GM18526 (cell line): Measurements from ENCODE around the gene MOB3C.

Source experiments
- POLR2A ChIP-seq: IDR thresholded peaks from 3 replicates; pipeline ENCODE4 v1.6.1; 2011; ENCODE audit not compliant: insufficient read length; ENCODE audit errors: extremely low read depth

MOB3C gene

DNA sequence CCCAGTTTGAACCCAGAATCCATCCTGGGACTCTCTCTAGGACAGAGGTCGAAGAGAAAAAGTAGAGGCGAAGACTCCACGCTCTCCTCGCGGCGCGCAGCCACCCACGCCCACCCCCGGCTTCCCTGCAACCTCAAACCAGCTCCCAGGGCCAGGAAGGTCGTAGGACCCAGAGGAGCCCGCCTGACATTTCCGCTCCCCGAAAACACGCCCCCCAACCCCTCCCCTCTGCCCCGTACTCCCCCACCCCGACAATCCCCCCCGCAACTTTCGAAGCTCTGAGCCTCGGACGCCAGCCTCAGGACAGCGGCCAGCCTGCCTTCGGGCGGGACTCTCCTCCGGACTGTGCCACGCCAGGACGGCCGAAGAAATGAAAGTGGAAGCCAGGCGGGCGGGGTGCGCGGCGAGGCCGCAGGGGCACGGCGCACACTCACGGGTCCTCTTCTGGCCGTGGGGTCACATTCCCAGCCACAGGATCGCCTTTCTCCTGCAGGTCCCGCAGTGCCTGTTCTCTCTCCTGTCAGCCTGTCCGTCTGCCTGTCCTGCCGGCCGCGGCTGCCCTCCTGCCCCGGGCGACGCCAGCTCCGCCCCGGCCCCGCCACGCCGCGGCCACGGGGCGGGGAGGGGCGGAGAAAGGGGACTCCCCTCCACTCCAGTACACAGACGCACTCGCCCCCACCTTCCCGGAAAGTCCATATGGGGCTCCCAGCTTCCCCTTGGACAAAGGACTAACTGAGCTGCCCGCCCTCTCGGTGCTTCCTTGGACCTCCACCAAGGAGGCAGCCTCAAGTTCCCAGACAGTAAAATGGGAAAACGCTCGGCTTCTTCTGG, at the start of gene MOB3C:
Gene MOB3C, minus strand, starts transcription at position 535 of the 831 bp plus-strand sequence. CDS start 3,490 bp downstream, outside the sequence.
- TF ChIP-seq POLR2A = peak; percentile 64

DNA sequence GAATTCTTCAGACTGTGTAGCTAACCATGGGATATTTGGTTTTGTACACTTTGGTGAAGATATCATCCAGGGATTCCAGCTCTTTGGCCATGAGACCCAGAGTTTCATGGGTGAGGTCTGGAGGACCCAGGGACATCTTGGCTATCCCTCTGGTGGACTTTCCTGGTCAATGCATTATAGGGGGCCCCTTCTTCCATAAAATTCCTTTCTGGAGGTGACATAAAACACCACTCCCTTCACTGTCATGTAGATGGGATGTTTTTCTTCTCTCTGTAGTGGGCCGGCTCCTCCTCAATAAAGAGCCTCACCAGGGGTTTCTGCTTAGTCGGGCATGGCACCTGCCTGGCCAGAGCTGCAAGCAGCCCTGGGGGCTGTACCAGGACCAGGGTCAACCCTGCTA, 49.4 kb upstream of the MOB3C start:
- no peak for TF ChIP-seq POLR2A

DNA sequence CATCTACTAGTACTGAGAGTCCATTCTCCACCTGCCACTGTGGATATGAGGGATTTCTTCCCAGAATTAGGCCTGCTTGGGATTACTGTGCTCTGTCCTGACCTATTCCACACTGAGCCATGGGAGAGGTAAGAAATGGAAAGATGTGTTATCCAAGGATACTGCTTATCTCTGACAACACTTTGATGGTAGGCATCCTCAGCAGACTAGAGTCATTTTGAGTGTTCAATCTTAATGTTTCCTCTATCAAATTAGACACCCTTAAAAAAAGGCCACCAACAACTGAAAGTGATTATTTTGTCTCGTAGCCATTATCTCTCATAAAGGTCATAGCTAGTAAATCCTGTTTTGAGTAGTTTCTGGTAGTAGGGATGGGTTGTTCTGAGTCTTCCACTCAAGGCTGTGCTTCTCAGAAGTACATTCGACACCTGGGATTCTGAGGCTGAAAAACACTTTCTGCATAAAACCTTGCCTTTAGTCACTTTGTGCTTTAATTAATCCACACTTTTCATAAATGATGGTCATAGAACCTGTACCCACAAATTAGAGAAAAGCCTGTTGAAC, 42.8 kb upstream of the MOB3C start:
- TF ChIP-seq POLR2A = no peak

DNA sequence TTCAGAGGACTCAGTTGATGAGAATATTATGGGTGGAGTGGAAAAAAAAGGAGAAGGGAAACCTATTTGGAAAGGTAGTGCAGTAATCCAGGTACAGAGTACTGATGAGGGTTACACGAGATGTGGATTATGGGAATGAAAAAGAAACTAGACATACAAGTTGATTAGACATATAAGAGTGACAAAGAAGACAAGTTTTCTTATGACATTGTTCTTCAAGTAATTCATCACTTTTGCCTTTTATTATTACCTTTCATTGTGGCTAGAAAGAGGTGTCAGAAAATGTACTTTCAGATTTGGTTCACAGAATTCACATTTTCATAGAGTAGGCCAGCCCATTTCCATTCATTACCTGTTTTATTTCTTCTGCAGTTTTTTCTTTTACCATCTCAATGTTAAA, 41.2 kb upstream of the MOB3C start:
- TF ChIP-seq POLR2A = no peak

DNA sequence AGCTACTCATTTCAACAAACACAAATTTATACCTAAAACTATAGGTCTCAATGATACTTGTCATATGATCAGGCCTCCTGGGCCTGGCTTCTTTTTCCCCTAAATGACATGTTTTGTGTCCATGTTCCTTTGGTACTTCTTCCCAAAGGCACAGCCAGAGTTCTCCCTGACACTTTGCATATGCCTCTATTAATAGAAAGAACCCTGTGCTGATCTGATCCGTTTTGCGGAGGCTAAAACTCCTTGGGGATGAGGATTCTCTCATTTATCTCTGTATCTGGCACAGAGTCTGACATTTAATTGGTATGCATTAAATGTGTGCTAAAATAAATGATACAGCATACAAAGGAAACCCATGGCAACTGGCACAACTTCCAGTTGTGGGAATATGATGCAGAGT, 40.0 kb upstream of the MOB3C start:
- TF ChIP-seq POLR2A = no peak

DNA sequence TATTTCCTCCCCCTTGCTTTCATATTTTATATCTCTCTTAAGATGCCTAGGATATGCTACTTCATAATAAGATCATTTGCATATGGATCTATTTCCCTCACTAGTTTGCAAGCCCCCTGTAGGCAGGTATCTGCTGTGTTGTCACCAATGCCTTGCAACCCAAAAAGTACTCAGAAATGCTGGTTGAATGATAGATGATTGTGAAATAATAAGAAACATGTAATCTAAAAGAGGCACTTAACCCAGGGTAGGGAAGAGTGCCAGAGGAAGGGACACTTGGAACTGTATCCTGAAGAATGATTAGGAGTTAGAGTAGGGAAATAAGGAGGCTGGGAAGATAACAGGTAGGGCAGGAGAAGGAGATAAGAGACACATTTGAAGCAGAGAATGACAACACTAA, 39.2 kb upstream of the MOB3C start:
- no peak for TF ChIP-seq POLR2A

DNA sequence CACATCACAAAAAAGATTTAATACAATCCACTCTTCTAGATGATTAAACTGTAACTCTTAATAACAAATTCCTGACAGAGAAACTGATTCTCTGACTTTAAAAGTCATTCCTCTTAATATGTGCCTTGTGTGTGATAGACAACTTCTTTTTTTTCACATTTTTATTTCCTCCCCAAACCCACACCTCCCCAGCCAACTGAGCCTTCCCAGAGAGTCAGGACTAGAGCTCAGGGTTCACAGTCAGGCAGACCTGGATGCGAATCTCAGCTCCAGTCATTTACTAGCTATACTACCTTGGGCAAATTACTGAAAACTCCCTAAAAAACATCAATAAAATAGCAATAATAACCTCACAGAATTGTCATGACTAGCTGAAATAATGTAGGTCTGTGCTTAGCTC, 37.4 kb upstream of the MOB3C start:
- TF ChIP-seq POLR2A = no peak

DNA sequence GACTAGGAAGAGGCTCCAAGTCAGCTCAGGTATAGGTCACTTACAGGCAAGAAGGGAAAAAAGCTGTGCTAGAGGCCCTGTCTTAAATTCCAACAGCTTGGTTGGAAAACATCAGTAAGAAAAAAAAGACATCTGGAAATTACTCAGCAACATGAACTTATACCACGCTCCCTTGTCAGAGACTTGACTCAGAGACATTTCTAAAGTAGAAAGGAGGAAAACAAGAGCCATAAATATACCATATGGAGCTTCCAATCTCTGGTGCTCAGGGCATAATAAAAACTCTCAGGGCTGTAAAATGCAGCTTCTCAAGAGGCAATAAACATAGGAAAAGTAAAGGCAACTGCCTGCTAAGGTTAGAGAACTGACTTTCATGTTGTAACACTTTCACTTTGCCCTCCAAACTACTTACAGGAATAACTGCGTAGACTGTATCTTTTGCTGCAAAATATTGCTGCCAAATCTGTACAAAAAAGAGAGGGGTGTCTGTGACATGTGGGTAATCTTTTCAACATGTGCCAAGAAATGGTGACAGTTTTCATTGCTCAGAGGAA, 36.9 kb upstream of the MOB3C start:
- TF ChIP-seq POLR2A = no peak

DNA sequence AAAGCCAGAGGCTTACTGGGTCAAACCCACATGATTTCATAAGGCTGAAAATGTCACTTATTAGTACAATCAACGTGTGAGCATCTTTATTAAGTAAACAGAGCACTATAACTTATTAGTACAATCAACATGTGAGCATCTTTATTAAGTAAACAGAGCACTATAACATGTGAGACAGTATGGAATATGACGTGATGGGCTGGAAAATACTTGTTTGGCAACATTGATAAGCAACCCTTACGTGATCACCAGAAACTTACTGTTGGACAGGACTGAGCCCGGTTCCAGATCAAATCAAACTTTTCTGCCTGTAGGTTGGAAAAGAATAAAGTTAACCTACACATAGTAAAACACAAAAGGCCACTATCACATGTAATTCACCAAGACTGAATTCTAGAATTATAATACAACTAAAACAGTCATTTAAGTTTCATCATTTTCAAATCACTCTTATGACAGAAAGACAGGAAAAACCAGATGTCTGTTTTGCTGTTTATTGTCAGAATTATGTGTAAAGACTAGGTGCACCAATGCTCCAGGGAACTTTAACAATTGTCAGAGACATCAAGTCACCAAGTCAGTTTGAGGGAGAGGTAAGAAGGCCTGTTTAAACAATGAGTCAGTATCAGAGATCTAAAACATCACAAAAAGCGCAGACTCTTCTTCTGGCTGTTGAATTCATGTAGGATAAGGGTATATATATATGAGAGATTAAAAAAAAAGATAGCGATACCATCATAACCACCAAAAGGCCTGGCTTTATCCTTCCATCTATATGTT, 35.9 kb upstream of the MOB3C start:
- no peak for TF ChIP-seq POLR2A

DNA sequence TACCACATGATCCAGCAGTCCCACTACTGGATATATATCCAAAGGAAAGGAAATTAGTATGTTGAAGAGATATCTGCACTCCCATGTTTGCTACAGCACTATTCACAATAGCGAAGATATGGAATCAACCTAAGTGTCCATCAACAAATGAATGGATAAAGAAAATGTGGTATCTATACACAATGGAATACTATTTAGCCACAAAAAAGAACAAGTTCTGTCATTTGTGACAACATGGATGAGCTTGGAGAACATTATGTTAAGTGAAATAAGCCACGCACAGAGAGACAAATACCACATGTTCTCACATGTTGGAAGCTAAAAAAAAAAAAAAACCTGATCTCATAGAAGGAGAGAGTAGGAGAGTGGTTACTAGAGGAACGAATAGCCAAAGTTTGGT, 33.9 kb upstream of the MOB3C start:
- no peak for TF ChIP-seq POLR2A

DNA sequence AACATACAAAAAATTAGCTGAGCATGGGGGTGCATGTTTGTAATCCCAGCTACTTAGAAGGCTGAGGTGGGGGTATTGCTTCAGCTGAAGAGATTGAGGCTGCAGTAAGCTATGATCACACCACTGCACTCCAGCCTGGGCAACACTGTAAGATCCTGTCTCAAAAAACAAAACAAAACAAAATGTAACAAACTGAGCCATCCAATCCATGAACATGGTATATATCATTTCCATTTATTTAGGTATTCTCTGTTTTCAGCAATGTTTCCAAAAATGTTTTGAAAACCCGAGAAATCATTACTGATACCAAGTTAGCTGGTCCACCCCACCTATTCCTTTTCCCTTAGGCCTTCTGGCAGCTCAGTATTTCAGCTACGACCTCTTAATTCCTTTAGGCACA, 33.2 kb upstream of the MOB3C start:
- no peak for TF ChIP-seq POLR2A

DNA sequence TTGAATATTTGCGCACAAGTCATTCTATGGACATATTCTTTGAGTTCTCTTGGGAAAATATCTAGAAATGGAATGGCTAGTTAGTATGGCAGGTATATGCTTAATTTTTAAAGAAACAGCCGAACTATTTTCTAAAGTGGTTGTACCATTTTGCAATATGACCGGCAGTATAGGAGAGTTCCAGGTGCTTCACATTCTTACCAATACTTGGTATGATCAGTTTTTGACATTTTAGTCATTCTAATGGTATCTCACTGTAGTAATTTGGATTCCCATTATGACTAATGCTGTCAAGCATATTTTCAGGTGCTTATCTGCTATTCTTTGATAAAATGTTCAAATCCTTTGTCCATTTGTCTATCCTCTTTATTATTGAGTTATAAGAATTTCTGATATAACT, 31.0 kb upstream of the MOB3C start:
- TF ChIP-seq POLR2A = no peak

DNA sequence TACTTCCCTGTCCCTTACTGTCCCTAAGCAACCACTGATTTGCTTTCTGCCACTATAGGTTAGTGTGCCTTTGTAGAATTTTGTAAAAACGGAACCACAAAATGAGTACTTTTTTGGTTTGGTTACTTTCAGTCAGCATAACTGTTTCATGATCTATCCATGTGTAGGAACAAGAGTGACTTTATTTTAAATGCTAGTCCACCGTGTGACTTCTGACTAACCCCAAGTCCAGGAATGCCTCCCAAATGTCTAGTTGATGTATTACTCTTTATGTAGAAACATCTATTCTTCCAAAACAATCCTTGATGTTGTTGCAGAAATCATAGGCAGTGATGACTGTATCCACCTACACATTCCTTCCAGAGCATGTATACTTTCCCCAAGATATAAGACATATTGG, 30.2 kb upstream of the MOB3C start:
- TF ChIP-seq POLR2A = no peak

DNA sequence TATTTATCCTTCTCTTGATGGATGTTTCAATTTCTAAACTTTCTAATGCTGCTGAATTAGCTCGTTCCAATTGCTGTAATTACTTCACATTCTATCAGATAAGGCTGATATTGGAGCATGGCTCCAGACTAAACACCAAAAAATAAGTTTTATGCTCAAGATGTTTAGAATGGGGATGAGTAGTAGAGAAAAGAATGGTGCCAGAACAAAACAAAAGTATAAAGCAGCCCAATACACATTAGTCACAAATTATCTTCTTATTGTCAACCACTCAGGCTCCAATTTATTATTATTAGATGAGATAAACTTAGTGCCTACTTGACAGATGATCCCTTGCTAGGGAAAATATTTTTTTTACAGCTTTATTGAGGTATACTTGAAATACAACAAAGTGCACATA, 29.7 kb upstream of the MOB3C start:
- no peak for TF ChIP-seq POLR2A

DNA sequence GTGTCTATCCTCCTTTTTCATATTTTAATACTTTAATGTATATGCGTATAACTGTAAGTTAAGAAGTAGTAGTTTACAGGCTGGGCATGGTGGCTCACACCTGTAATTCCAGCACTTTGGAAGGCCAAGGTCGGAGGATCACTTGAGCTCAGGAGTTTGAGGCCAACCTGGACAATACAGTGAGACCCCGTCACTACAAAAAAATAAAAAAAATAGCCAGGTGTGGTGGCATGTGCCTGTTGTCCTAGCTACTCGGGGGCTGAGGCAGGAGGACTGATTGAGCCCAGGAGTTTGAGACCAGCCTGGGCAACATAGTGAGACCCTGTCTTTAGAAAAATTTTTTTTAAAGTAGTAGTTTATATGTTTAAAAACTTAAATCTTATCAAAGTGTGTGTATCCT, 29.2 kb upstream of the MOB3C start:
- no peak for TF ChIP-seq POLR2A

DNA sequence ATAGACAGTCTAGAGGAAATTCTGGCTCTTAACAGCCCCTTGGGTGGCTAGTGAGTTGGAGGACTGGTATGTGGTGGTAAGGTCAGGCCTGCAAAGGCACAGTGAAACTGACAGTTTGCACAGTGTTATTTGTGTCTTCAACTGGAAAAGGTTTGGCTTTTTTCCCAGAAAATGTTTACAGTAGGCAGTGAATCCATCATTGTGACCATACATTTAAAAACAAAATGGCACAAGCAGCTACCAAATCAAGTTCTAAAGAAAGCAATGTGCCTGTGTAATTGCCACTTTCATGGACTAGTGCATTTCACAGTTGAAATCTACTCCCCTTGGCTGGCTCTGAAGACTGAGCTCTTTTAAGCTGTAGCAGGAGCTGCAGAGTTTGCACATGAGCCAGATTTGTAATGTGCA, 26.8 kb upstream of the MOB3C start:
- no peak for TF ChIP-seq POLR2A
